Heart left ventricle (tissue), 13 donors: ENCODE measurements around the gene ADAM29.

Experiments used
- CTCF ChIP-seq, 12 donors: fragments of 200-600 bp; sonication (generic) in 4 of 12; IDR thresholded peaks; one replicate each; pipeline versions ENCODE4 v1.5.0 to v1.8.0; 2018 to 2022; ENCODE audit warnings: antibody characterized with exemption in 12 of 12, mild to moderate bottlenecking in 5 of 12
- POLR2A ChIP-seq, 2 donors: fragments of 450-650 bp; IDR thresholded peaks; one replicate each; pipeline ENCODE4 v1.6.1; 2017; ENCODE audit warnings: antibody characterized with exemption in 2 of 2, mild to moderate bottlenecking in 2 of 2, moderate library complexity in 2 of 2
- donor health status: ischemic (EF 13 %, LVEDD 7.1; RV severe dilation, severe dysfunction).
- donor health status: DM: no; HTN: yes; CAD: no.
- donor health status: DM: no; HTN: no; CAD: no.
- donor health status: ischemic (EF 25% LVEDD 6.9; RV normal size, moderate dysfunction).
- donor health status: ischemic (EF 25% LVEDD 5.7; RV mildly dilated, moderate dysfunction).
- donor health status: ischemic (EF 35%, LVEDD 5.7; RV mildly dilated, moderate dysfunction).
- donor health status: nonischemic (EF 11% LVEDD 7.7; RV severe dilation, severe dysfunction).
- donor health status: DM: yes; HTN: yes; CAD: no.
- donor health status: PGD.
- donor health status: ischemic (EF 29% LVEDD 5.4; RV normal size, mild dysfunction).
- donor health status: nonischemic (EF 23%, LVEDD 6.1; RV moderate dilation, normal function).

GRCh38 chr4:174972911-174973310 lies 54.8 kb downstream of the ADAM29 start:
- TF ChIP-seq CTCF (IDR thresholded peaks at IDR 0.05) (no peak), POLR2A (IDR thresholded peaks at IDR 0.05) (no peak)
